Calu3 (cell line): ENCODE results near the gene WNT7A. TPM values are rescaled to one million over a fixed set of nuclear protein-coding genes. Genes with fewer than 3 reads are reported as not detected.

ENCODE experiments used
- BruUV-seq: library from RNA; stranded (reverse); fragments of 400-500 nt; replicated peaks from 2 replicates; lab custom pipeline; 2021; lab: Mats Ljungman, UMichigan
- CTCF ChIA-PET: fragments of 300-600 bp; sonication (Branson Sonifier 250); formaldehyde crosslinking; loops from one replicate; lab custom pipeline; 2022; ENCODE audit warnings: antibody characterized with exemption; lab: Charles Lee
- DNase-seq: peaks from one replicate; pipeline ENCODE4 v3.0.0; 2022
- H3K27ac Mint-ChIP-seq: one replicate; pipeline ENCODE4 v1.8.0; 2022; ENCODE audit warnings: mixed read lengths; ENCODE audit not compliant: unreplicated experiment
- H3K27me3 Mint-ChIP-seq: one replicate; pipeline ENCODE4 v1.8.0; 2022; ENCODE audit warnings: mixed read lengths; ENCODE audit not compliant: unreplicated experiment
- H3K36me3 Mint-ChIP-seq: one replicate; pipeline ENCODE4 v1.8.0; 2022; ENCODE audit warnings: mild to moderate bottlenecking, moderate library complexity, mixed read lengths; ENCODE audit not compliant: insufficient read depth, unreplicated experiment
- H3K4me1 Mint-ChIP-seq: one replicate; pipeline ENCODE4 v1.8.0; 2022; ENCODE audit warnings: mild to moderate bottlenecking, low read depth, mixed read lengths; ENCODE audit not compliant: unreplicated experiment
- H3K4me3 Mint-ChIP-seq: one replicate; pipeline ENCODE4 v1.8.0; 2022; ENCODE audit warnings: mild to moderate bottlenecking, low read depth, moderate library complexity, mixed read lengths; ENCODE audit not compliant: unreplicated experiment
- H3K9me3 Mint-ChIP-seq: one replicate; pipeline ENCODE4 v1.8.0; 2022; ENCODE audit warnings: low read depth, mixed read lengths; ENCODE audit not compliant: unreplicated experiment
- intact Hi-C: fragments of 100-400 bp; cut with micrococcal nuclease; formaldehyde crosslinking; loops from one replicate; pipeline ENCODE4 v1.10.0; 2022; ENCODE audit not compliant: unreplicated experiment
- total RNA-seq: library from RNA; stranded (reverse); gene quantifications from 2 replicates; pipeline ENCODE4 v1.2.3, GENCODE V29; 2022
- TF ChIP-seq, protein P1 (sequence below): fragments of 200-600 bp; IDR thresholded peaks from one replicate; pipeline ENCODE4 v1.8.0; 2022; ENCODE audit warnings: antibody characterized with exemption; ENCODE audit not compliant: unreplicated experiment

WNT7A gene
- total RNA-seq, 1 experiment from 2014 or later, result 3.5 TPM

DNA sequence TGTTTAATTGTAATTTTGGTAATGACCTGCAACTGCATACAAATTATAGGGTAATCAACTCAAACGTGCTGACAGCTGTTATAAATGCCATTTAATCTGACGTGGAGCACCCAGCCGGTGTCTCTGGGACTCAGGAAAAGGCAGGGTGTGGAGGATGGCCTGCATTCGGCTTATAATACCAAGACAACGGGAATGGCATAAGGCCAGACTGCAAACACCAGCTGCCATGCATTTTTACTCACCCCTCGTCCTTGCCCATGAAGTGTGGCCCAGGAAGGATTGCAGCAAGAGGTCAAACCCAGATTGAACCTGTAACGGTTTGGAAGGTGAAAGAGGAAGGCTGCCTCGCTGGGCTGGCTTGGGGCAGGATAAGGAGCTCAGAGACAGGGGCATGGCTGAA, 96.4 kb downstream of the WNT7A start:
- CTCF ChIA-PET, result no interaction called here

DNA sequence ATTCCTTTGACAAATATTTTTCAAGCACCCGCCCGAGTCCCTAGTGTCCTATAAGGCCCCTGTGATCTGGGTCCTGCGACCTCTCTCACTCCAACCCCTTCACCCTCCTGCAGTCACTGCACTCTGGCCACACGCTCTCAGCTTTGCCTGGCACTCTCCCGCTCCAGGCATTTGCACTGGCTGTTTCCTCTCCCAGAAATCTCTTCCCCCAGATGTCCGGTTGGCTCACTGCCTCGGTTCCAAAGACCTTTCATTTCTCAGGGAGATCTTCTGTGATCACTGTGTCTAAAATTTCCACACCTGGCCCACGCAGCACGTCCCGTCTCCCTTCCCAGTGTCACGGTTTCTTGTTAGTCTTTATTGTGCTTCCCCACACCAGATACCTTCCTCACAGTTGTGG, 97.4 kb downstream of the WNT7A start:
- H3K9me3 Mint-ChIP-seq, result no peaks in the 10 kb centered on the region
- no peak overlapping the region for H3K27ac Mint-ChIP-seq
- CTCF ChIA-PET, result no interaction called here
- H3K27me3 Mint-ChIP-seq, result peaks cover 82% of the 10 kb centered on the region
- no peaks in the 10 kb centered on the region for H3K4me1 Mint-ChIP-seq
- H3K36me3 Mint-ChIP-seq, result no peaks in the 10 kb centered on the region
- intact Hi-C loops, result no loop called here
- no peak for DNase-seq
- H3K4me3 Mint-ChIP-seq, result no peak overlapping the region
- no TSS peak for BruUV-seq
- TF ChIP-seq, protein P1, sequence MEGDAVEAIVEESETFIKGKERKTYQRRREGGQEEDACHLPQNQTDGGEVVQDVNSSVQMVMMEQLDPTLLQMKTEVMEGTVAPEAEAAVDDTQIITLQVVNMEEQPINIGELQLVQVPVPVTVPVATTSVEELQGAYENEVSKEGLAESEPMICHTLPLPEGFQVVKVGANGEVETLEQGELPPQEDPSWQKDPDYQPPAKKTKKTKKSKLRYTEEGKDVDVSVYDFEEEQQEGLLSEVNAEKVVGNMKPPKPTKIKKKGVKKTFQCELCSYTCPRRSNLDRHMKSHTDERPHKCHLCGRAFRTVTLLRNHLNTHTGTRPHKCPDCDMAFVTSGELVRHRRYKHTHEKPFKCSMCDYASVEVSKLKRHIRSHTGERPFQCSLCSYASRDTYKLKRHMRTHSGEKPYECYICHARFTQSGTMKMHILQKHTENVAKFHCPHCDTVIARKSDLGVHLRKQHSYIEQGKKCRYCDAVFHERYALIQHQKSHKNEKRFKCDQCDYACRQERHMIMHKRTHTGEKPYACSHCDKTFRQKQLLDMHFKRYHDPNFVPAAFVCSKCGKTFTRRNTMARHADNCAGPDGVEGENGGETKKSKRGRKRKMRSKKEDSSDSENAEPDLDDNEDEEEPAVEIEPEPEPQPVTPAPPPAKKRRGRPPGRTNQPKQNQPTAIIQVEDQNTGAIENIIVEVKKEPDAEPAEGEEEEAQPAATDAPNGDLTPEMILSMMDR, result no peak

More for the DNA sequence above, 96.4 kb downstream of the WNT7A start:
- Mint-ChIP-seq H3K4me3 (no peak overlapping the region), H3K27ac (no peak overlapping the region), H3K9me3 (no peaks in the 10 kb centered on the region), H3K4me1 (no peaks in the 10 kb centered on the region), H3K36me3 (no peaks in the 10 kb centered on the region), H3K27me3 (peaks cover 86% of the 10 kb centered on the region)
- BruUV-seq, result no TSS peak
- TF ChIP-seq, protein P1, result no peak
- intact Hi-C loops, result no loop called here
- DNase-seq, result no peak

- Mint-ChIP-seq H3K36me3 (no peaks in the 10 kb centered on the region), H3K4me3 (no peak overlapping the region), H3K9me3 (no peaks in the 10 kb centered on the region), H3K4me1 (no peaks in the 10 kb centered on the region), H3K27me3 (peaks cover 82% of the 10 kb centered on the region), H3K27ac (no peak overlapping the region)
- no peak for DNase-seq
- CTCF ChIA-PET, result no interaction called here
- intact Hi-C loops, result no loop called here
- no TSS peak for BruUV-seq
- TF ChIP-seq, protein P1, result no peak
Measured at GRCh38 chr3:13781417-13781816, 98.5 kb downstream of the WNT7A start.

GRCh38 chr3:13780432-13781176, 99.3 kb downstream of the WNT7A start:
- Mint-ChIP-seq H3K27me3 (peaks cover 89% of the 10 kb centered on the region), H3K4me3 (no peak overlapping the region), H3K4me1 (no peaks in the 10 kb centered on the region), H3K36me3 (no peaks in the 10 kb centered on the region), H3K9me3 (no peaks in the 10 kb centered on the region), H3K27ac (no peak overlapping the region)
- CTCF ChIA-PET, result no interaction called here
- intact Hi-C loops, result no loop called here
- TF ChIP-seq, protein P1, result no peak
- no peak for DNase-seq
- no TSS peak for BruUV-seq
